H1 (cell line): ENCODE data around the gene TAF1B. TPM values are rescaled to one million over a fixed set of nuclear protein-coding genes. Genes with fewer than 3 reads are reported as not detected.

Experiments
- CTCF ChIP-seq, 3 experiments: IDR thresholded peaks; 1 replicate in 2 of 3; 2 replicates in 1 of 3; pipeline versions ENCODE4 v1.5.1 to v1.6.1; 2011; ENCODE audit warnings: low read length in 3 of 3, mild to moderate bottlenecking in 3 of 3, inconsistent platforms in 2 of 3, low read depth in 1 of 3, moderate library complexity in 1 of 3; ENCODE audit not compliant: insufficient read depth in 1 of 3; ENCODE audit errors: control extremely low read depth in 1 of 3
- KDM4A ChIP-seq: IDR thresholded peaks from one replicate; pipeline ENCODE4 v1.7.1; 2012; ENCODE audit warnings: low read depth, mild to moderate bottlenecking, moderate library complexity, low read length, inconsistent platforms; ENCODE audit not compliant: severe bottlenecking
- RFX5 ChIP-seq: IDR thresholded peaks from 2 replicates; pipeline ENCODE4 v1.6.1; 2011; ENCODE audit warnings: low read depth, low read length, improper control_type of control experiment, borderline replicate concordance
- polyA plus RNA-seq, 7 experiments: library from polyadenylated mRNA; depleted of rRNA in 3 of 7; stranded (reverse) in 5 of 7; unstranded in 2 of 7; fragments of >200 nt in 5 of 7; fragments of 200-250 nt in 2 of 7; gene quantifications; 1 replicate in 5 of 7; 2 replicates in 1 of 7; 4 replicates in 1 of 7; pipeline versions ENCODE4 v1.2.1 to v1.2.3, GENCODE V29; 2011 to 2013; ENCODE audit warnings: missing spikeins in 2 of 7, mixed read lengths in 2 of 7
- total RNA-seq: library from RNA; stranded (reverse); fragmentation: NEBNext Ultra II Directional; extraction: Animal tissue kit (Norgen Biotek cat#: 25700); gene quantifications from 2 replicates; pipeline ENCODE4 v1.2.1, GENCODE V29; 2021

The TAF1B gene
- total and polyA plus RNA-seq, 2 of the 8 experiments (the other 6 are each of a cell fraction or from before 2014, with no cell fraction given), result 6.6 to 25.2 TPM

GRCh38 chr2:9799011-9799596, 44.2 kb upstream of the TAF1B start (continued):
- TF ChIP-seq RFX5, result no peak
- no peak for TF ChIP-seq KDM4A
- no peak for TF ChIP-seq CTCF (IDR thresholded peaks at IDR 0.05; ENCODE audit: control extremely low read depth in 1 of 3, insufficient read depth in 1 of 3, low read depth in 1 of 3, low read length in 3 of 3)
